ENCODE data around the gene CPXM1. TPM values are rescaled to one million over a fixed set of nuclear protein-coding genes. Genes with fewer than 3 reads are reported as not detected.
"Not testable (repeated sequence)": the region's sequence is repeated elsewhere in the genome, so short reads cannot be mapped to it uniquely, and the experiment has no call there.

Gene CPXM1
- total RNA-seq, result 7.8 TPM

DNA sequence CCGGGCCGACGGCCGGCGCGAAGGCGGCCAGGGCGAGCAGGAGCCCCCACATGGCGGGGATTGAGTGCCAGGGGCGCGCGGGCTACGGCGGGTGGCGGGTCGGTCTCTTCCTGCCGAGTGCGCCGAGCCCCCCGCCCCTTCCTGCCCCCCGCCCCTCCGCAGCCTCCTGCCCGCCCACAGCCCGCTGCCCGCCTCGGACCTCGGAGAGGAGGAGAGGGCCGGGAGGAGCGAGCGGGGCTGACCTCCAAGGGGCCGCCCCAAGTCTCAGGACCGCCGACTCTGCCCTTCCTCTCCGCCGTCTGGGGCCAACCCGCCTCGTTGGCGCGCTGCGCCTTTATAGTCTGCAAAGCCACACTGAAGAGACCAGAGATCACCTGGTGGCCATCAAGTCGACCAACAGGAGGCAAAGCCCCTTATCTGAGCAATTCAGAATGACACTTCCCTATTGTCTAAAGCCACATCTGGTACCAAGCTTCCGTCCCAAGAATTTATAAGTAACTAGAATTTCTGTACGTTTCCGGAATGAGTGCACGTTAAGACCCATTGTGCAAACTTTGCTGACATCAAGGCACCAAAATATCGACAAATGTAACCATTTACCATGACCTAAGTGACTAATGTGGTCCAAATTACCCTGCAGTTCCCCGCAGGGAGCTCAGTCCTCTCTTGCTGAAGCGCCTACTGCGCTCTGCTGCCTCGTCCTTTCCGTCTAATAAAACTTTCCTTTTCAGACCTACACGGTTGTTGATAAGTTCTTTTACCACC lies at the start of gene CPXM1:
TSS of gene CPXM1 (minus strand) at position 107 of the 765 bp plus-strand sequence. CDS start at position 52, 55 bp downstream.
- no peak for DNase-seq

DNA sequence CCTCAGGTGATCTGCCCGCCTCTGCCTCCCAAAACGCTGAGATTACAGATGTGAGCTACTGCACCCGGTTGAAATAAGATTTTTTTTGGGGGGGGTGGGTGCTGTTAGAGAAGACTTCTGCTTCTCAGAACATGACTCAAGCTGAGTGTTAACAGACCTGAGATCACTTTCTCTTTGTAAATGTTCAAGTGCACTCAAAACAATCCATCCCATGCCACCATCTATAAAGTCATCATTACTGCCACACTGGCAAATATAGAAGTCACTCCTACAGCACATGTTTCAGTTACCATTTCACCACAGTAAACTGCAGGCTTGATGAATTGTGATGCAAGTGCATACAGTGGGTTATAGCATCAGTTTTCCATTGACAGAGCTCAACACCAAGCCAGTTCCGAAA lies 49.1 kb upstream of the CPXM1 start:
- DNase-seq, result no peak

DNA sequence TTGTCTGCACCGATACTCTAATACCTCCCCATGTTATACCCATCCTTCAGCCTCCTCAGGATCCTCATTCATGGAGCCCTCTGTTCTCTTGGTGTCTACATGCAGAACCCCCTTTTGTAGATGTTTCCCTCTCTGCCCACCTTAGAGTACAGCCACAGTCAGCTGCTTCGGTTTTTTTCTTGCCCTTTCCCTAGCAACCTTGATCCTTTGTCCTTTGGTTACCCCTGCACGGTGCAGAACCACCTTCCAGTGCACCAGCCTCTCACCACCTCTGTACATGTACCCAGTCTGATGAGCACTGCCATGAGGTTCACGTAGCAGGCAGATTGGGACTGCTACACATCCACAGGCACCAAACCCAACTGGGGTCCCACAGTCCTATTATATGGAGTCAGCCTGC lies 47.4 kb upstream of the CPXM1 start:
- DNase-seq, result no peak

DNA sequence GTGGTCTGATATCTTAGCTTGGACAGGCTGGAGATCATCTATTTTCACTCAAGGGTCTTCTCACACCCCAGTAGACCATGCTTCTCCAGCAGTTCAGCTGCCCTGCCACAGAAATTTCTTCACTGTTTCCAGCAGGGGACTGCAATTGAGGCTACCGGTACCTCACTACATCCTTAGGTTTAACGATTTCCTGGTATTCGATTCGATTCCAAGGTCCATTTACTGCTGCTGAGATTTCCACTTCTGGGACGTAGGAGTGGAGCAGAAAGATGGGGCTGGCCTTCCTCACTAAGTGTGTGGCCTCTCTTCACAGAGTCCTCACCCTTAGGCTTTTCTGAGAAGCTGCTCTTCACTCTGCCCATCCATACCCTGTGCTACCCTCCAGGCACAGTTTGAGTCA lies 46.3 kb upstream of the CPXM1 start:
- no peak for DNase-seq

DNA sequence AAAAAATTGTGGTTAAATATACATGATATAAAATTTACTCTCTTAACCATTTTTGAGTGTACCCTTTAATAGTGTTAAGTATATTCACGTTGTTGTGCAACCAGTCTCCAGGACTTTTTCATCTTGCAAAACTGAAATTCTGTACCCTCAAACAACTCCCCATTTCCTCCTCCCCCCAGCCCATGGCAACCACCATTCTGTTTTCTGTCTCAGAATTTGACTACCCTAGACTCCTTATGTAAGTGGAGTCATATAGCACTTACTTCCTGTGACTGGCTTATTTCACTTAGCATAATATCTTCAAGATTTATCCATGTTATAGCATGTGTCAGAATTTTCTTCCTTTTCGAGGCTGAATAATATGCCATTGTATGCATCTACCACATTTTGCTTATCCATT lies 45.2 kb upstream of the CPXM1 start:
- no peak for DNase-seq

DNA sequence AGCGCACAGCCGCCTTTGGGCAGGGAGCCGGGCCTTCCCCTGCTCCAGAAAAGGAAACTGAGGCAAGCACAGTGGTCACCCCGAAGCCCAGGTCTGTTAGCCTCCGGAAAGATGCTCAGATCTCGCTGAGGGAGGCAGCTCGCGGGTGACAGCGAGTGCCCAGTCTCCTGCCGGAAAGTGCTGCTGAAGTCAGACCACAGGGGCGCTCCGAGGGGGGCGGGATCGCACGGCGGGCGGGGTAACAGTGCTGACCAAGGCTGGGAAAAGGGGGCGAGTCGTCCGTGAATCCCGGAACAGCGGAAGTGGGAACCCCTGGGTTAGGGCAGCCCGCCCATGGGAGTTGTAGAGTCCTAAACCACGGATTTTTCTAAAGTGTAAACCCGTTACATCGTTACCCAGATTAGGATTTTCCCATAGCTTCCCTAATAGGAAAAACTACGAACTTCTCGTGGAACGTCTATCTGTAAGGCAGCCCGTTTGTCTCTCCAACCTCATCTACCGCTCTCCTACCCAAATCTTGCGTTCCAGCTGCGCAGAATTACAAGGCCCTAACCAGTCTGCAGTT lies 40.6 kb upstream of the CPXM1 start:
- DNase-seq, result peak; percentile 60

DNA sequence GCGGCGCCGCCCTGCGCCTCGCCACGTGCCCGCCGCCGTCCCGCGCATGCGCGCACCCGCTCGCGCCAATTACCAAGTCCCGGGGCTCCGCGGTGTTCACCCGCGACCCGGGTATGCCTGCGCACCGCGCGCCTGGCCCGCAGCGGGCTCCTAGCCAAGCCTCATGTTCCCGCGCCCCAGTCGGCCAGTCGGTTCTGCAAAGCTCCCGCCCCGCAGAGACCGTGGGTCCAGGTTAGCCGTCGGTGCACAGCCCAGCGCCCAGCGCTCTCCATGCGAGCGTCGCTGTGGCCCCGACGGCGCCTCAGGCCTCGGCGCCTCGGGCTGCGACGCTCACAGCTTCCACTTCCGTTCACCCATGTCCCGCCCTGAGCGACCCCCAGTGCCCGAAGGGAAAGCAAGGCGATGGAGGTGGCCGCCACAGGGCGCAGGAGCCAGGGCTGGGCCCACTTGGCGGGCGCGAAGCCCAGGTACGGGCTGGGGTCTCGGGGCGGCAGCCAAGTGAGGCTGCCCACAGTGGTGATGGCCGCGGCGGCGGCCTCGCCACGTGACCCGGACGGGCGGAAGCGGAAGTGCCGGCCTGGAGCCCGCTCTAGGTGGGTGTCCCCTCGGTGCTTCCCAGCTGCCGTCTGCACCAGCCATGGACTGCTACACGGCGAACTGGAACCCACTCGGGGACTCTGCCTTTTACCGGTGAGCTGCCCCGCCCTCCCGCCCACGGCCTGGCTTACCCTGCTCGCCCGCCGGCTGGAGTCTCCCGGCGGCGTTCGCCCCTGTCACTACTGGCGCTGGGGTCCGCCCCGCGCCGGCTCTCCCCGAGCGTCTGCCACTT lies 39.9 kb upstream of the CPXM1 start, which contains the start of the genes PCED1A and VPS16:
TSS of gene PCED1A (minus strand) at position 518 of the 829 bp plus-strand sequence. CDS start 743 bp downstream, outside the sequence.
TSS of gene VPS16 (plus strand) at position 608 of the 829 bp plus-strand sequence. CDS start at position 638, 30 bp downstream.
- peak; percentile 82 for DNase-seq

DNA sequence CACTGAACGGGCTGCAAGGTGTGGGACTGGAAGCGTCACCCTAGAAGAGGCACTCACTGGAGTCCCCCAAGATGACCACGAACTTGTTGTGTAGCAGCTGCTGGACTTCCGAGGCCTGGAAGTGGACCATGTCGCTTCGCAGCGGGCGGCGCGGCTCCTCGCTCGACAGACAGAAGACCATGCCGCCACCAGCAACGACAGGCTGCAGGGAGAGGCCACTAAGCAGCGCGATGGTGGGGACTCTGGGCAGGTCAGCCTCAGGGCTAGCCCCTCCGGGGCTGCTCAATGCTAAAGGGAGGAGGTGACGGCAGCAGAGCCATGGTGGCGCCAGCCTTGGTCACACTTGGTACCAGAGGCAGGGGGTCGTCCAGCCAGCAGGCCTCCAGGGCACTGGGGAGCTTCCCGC lies 39.3 kb upstream of the CPXM1 start:
- DNase-seq, result no peak

DNA sequence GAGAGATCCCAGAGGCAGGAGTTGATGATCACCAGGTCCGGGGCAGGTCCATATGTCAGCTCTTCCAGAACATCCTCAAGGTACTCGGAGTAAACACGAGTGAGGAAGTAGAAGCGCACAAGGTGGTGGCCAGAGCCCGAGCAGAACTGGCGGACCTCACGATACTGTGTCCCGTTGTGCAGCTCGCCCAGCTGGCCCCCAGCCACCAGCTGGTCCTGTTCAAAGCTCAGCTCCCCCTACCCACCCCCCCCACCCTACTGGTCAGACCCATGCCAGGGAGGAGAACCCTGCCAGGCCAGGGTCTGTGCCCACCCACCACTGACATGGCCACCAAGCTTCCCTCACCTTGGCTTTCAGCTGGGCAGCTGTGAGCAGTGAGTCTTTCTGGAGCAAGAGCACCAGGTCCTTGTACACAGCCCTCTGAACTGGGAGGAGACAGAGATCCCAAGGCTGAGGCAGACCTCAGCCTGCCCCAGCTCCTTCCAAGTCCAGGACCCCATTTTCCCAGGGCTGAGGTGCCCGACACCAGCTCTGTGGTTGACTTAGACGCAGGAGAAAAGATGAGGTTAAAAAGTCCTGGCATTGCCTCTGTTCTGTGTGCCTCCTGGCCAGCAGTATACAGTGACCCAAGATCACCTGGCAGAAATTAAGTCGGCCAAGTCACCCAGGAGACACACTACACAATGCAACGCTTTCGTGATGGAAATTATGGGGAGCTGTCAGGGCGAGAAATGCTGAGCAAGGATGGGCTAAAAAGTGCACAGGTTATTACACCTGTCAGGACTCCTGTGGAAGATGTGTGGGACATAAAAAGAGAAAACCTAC lies 38.6 kb upstream of the CPXM1 start:
- no peak for DNase-seq

DNA sequence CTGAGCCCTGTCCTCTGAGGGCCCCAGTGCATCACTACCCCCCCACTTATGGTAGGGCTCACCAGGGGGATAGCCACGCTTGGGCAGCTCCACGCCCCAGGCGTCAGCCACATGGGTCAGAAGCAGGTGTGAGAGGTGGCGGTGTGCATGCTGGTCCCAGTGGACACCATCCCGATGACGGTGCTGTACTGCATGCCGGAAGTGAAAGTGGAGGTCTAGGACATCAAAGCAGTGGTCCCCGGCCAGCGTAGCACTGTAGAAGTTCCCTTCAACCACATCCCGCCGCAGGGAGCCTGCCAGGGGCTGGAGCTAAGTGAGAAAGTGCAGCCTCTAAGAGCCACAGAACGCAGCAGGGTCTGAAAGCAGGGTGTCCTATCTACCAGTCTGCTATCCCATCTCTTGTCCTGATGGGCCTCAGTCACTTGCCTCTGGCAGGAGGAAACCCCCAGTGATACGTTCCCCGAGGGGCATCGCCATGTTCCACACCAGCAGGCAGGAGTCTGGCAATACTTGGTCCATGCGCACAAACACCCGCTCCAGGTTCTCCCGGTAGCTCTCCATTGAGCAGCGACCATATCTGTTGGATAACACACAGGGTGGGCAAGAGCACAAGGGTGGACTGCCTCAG lies 37.9 kb upstream of the CPXM1 start:
- no peak for DNase-seq

DNA sequence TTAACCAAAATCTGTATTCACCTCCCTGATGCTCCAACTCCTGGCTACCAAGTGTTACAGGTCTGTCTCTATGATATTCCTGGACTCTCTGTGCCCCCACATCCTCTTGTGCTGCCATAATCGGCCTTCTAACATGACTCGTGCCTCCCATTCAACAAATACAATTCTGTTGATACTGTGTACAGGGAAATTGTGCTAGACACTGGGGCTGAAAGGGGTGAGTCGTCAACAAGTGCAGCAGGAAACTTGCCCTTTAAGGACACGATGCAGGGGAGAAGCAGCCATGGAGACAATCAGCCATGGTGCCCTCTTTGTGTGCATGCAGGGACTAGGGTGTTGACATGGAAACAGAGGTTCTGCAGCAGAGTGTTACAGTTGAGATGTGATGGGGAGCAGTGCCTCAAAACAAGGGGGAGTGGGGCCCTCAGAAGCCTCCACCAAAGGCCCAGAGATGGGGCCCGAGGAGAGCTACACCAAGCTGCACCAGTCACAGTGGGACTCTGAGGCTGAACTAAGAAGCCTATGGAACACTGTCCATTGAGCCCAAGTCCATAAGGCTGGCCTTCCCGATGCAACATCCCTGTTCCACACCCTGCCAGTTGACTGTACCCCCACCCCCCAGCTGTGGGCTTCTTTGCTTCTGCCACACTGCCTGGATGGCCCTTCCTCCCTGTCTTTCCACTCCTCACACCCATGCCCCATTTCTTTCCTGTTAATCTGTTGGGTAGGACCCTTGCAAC lies 37.0 kb upstream of the CPXM1 start:
- no peak for DNase-seq

DNA sequence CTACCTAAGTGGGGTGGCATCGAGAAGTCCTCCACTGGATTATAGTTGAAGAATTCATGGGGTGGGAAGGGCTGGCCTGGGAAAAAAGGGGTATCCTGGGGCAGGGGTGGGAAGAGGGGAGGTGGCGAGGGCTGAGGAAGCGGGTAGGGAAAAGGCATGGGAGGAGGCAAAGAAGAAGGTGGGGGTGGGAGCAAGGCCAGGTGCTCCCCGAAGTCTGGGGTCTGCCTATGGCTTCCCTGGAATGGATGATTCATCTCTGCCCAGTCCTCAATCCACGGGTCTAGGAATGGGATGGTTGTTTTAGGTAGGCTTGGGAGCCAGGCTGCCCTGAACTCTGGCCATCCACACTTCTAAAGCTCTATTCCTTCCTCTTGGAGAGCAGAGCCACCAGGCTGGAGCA lies 35.6 kb upstream of the CPXM1 start:
- DNase-seq, result no peak

DNA sequence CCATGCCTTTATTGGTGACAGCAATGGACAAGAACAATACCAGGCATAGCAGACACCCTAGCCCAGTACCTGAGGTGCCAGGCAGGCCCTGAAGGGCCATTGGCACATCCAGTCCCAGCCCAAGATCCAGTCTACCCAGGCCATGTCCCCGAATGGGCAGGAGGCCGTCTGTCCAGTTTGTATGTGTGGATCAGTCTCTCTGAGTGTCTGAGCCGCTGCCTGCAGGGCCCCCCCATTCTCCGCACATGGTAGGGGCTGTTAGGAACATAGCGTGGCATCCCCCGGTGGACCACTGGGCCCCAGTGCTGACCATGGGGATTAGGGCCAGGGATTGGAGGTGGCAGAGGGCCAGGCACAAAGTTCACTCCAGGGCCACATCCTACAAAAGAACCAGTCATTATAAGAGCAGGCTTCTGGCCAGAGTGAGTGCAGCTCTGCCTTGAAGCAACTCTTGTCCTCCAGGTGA lies 34.9 kb upstream of the CPXM1 start:
- no peak for DNase-seq

DNA sequence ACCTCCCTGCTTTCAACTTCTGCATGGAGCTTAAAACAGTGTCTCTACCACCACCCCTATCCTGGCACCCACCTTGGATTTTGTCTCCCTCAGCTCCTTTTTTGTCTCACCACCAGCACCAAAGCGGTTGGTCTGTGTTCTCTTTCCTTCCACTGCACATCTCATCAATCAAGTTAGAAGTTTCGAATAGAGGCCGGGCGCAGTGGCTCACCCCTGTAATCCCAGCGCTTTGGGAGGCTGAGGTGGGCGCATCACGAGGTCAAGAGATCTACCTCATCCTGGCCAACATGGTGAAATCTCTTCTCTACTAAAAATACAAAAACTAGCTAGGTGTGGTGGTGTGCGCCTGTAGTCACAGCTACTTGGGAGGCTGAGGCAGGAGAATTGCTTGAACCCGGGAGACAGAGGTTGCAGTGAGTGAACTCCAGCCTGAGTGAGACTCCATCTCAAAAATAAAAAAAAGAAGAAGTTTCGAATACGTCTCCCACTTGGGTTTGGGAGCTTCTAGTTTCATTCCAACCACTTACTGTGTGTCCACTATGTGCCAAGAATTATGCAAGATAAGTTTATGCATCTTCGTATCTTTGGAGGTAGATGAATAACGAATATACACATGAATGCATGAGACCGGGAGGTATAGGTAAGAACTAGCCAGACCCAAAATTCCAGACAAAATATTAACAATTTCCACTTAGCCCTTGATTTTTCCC lies 34.1 kb upstream of the CPXM1 start:
- no peak for DNase-seq

DNA sequence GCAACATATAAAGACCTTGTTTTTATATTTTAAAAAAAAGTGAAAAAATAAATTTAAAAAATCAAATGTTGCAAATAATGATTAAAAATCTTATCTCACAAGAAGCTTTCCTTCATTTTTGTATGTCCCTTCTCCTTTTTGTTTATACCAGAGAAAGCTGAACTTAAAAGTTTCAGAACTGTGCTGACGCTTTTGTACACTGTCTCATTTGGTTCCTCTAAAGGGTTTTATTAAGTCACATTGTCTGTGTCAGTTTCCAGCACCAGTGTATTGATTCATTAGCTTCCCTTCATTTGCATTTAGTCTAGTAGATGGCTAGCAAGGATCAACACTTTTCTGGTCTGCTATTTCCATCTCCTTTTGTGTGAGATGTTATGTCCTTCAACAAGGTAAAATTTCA lies 33.3 kb upstream of the CPXM1 start:
- no peak for DNase-seq

DNA sequence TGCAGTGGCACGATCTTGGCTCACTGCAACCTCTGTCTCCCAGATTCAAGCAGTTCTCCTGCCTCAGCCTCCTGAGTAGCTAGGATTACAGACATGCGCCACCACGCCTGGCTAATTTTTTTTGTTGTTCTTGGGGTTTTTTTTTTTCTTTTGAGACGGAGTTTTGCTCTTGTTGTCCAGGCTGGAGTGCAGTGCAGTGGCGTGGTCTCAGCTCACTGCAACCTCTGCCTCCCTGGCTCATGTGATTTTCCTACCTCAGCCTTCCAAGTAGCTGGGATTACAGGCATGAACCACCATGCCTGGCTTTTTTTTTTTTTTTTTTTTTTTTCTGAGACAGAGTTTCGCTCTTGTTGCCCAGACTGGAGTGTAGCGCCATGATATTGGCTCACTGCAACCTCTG lies 30.8 kb upstream of the CPXM1 start:
- DNase-seq, result not testable (repeated sequence)

DNA sequence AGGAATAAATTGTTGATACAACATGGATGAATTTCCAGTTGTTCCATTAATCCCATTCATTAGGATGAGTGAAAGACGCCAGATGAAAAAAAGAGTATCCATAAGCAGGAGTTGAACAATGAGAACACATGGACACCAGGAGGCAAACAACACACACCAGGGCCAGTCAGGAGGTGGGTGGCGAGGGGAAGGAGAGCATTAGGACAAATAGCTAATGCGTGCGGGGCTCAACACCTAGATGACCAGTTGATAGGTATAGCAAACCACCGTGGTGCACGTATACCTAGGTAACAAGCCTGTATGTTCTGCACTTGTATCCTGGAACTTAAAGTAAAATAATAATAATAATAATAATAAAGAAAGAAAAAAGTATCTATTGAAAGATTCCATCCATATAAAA lies 28.9 kb upstream of the CPXM1 start:
- no peak for DNase-seq

DNA sequence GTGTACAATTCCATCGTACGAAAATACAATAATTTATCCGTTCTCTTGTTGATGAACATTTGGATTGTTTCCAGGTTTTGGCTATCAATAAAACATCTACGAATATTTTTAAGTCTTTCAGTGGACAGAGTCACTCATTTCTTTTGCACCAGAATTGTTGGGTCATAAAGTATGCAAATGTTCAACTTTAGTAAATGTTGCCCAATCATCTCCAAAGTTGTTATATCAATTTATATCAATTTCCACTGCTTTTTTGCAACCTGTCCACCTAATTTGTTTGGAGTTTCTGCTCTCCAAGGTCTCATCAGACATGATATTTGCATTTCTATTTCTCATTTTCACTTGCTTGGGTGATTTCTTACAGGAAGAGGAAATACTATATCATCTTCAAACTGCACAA lies 26.2 kb upstream of the CPXM1 start:
- no peak for DNase-seq

DNA sequence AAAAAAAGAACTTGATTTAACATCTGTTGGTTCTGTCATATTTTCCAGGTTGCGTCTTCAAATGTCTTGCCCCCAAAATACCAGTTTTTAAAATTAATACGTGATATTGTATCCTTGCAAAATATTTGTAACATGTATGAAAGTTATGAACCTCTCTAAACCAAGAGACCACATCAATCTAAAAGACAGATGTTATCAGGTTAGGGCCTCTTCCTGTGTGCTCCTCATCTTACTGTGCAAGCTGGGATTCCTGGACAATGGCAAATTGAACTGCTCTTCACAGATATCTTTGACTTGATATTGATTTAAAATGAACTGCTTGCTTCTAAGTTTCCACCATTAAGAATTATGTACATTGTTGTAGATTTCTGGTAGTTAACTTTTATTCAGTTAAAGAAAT lies 25.3 kb upstream of the CPXM1 start:
- no peak for DNase-seq

DNA sequence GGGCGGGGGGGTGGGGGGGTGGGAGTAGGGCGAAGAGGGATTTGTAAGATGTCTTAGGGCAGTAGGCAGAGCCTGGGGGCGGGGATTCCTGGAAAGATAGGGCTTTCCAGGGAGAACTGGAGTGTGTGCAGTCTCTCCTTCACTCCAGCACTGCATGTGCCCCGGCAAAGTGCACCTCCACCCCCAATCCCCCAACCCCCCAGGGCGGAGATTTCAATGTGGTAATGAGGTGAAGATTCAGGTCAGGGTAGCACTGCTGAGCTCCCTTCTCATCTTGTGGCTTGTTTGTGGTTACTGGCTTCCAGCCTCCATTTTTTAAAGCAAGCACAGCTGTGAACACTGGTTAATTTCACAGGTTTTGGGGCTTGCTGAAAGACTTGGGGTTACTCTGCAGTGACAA lies 21.6 kb upstream of the CPXM1 start:
- no peak for DNase-seq
